PC-3 (cell line): ENCODE results near the gene PPP4R4. TPM values are rescaled to one million over a fixed set of nuclear protein-coding genes. Genes with fewer than 3 reads are reported as not detected.
A peak's percentile ranks its signal among the peaks of the same experiment; 100 is the strongest.

ENCODE experiments used
- ATAC-seq: fragments of 200-7000 bp; cut with Tn5 transposase; 2 replicates; pipeline ENCODE4 v1.9.1; 2020; ENCODE audit warnings: mild to moderate bottlenecking, moderate library complexity
- BruUV-seq: library from RNA; stranded (reverse); fragments of 400-500 nt; replicated peaks from 2 replicates; lab custom pipeline; 2021; lab: Mats Ljungman, UMichigan
- CTCF ChIA-PET: fragments of 300-600 bp; sonication (Branson Sonifier 250); formaldehyde crosslinking; loops from one replicate; lab custom pipeline; 2022; ENCODE audit warnings: antibody characterized with exemption; lab: Charles Lee
- POLR2A ChIA-PET: fragments of 300-600 bp; sonication (Branson Sonifier 250); formaldehyde crosslinking; loops from one replicate; lab custom pipeline; 2022; ENCODE audit warnings: antibody characterized with exemption; ENCODE audit not compliant: unreplicated experiment; lab: Charles Lee
- DNase-seq: peaks from one replicate; pipeline ENCODE4 v3.0.0-alpha.2; 2015
- H2AFZ ChIP-seq: fragments of 300-600 bp; sonication (generic); 2 replicates; pipeline ENCODE4 v1.6.0; 2016; ENCODE audit warnings: antibody characterized with exemption, low read length
- H3F3A ChIP-seq: fragments of 300-600 bp; sonication (generic); one replicate; pipeline ENCODE4 v1.6.0; 2017; ENCODE audit warnings: antibody characterized with exemption, low read length, control low read depth, mild to moderate bottlenecking; ENCODE audit not compliant: unreplicated experiment
- H3K27ac ChIP-seq: fragments of 300-600 bp; sonication (generic); 2 replicates; pipeline ENCODE4 v1.5.1; 2016; ENCODE audit warnings: mild to moderate bottlenecking, low read length
- H3K27me3 ChIP-seq: fragments of 300-600 bp; sonication (generic); 2 replicates; pipeline ENCODE4 v1.6.1; 2016; ENCODE audit warnings: low read length, mixed read lengths
- H3K36me3 ChIP-seq: fragments of 300-600 bp; sonication (generic); 2 replicates; pipeline ENCODE4 v1.6.1; 2016; ENCODE audit warnings: low read depth, mixed run types, low read length, mixed read lengths
- H3K4me1 ChIP-seq: fragments of 300-600 bp; sonication (generic); 2 replicates; pipeline ENCODE4 v1.5.1; 2016; ENCODE audit warnings: low read length; ENCODE audit not compliant: insufficient read depth
- H3K4me2 ChIP-seq: fragments of 300-600 bp; sonication (generic); 2 replicates; pipeline ENCODE4 v1.6.0; 2016; ENCODE audit warnings: low read length
- H3K4me3 ChIP-seq: fragments of 300-600 bp; sonication (generic); 2 replicates; pipeline ENCODE4 v1.5.1; 2016; ENCODE audit warnings: mild to moderate bottlenecking, low read length, mixed read lengths
- H3K79me2 ChIP-seq: fragments of 300-600 bp; sonication (generic); 2 replicates; pipeline ENCODE4 v1.6.1; 2017; ENCODE audit warnings: low read length, mixed read lengths
- H3K9ac ChIP-seq: fragments of 300-600 bp; sonication (generic); 2 replicates; pipeline ENCODE4 v1.6.0; 2016; ENCODE audit warnings: mild to moderate bottlenecking, low read length
- H3K9me2 ChIP-seq: fragments of 300-600 bp; sonication (generic); replicated peaks from 2 replicates; pipeline ENCODE4 v1.6.1; 2016; ENCODE audit warnings: mixed run types, low read length, mixed read lengths
- H3K9me3 ChIP-seq: fragments of 300-600 bp; sonication (generic); 2 replicates; pipeline ENCODE4 v1.6.1; 2016; ENCODE audit warnings: low read length, mixed read lengths
- H4K20me1 ChIP-seq: fragments of 300-600 bp; sonication (generic); 2 replicates; pipeline ENCODE4 v1.6.1; 2016; ENCODE audit warnings: low read length, mixed read lengths
- CTCF ChIP-seq: fragments of 300-600 bp; sonication (generic); conservative IDR thresholded peaks from 2 replicates; pipeline ENCODE4 v1.5.1; 2017; ENCODE audit warnings: antibody characterized with exemption, low read depth, mild to moderate bottlenecking, low read length
- EZH2 ChIP-seq: fragments of 300-600 bp; sonication (generic); IDR thresholded peaks from one replicate; pipeline ENCODE4 v1.6.1; 2017; ENCODE audit warnings: antibody characterized with exemption, mild to moderate bottlenecking, low read length; ENCODE audit not compliant: unreplicated experiment
- EZH2phosphoT487 ChIP-seq: fragments of 300-600 bp; sonication (generic); IDR thresholded peaks from 2 replicates; pipeline ENCODE4 v1.6.1; 2018; ENCODE audit warnings: mild to moderate bottlenecking, antibody characterized with exemption, low read length, borderline replicate concordance
- intact Hi-C: fragments of 100-400 bp; cut with micrococcal nuclease; formaldehyde crosslinking; loops from 2 replicates; pipeline ENCODE4 v1.9.0; 2023
- total RNA-seq: library from RNA; depleted of rRNA; stranded (reverse); fragments of >200 nt; gene quantifications from 2 replicates; pipeline ENCODE4 v1.2.3, GENCODE V29; 2014

Gene PPP4R4
- total RNA-seq, 1 experiment from 2014 or later, result 0.11 TPM

GRCh38 chr14:94136575-94137331 is 37.4 kb upstream of the PPP4R4 start:
- H3K4me2 ChIP-seq, result peak overlapping the region; percentile 52; the same call in 1 of the 2 replicates
- H3K9me3 ChIP-seq, result no peaks in the 10 kb centered on the region
- H2AFZ ChIP-seq, result peak overlapping the region; percentile 52; the same call in 1 of the 2 replicates
- H4K20me1 ChIP-seq, result no peaks in the 10 kb centered on the region
- H3K27me3 ChIP-seq, result 0 out of 2 replicates have a peak, but pooled peaks cover 4% of the 10 kb centered on the region
- H3K9me2 ChIP-seq, result no peaks in the 10 kb centered on the region
- peak; percentile 96 for ATAC-seq
- no TSS peak for BruUV-seq
- H3K4me3 ChIP-seq, result no peak overlapping the region
- H3K79me2 ChIP-seq, result no peaks in the 10 kb centered on the region
- no peak overlapping the region for H3K9ac ChIP-seq
- H3F3A ChIP-seq, result no peaks in the 10 kb centered on the region
- TF ChIP-seq EZH2phosphoT487 (no peak), CTCF (peak; percentile 92)
- CTCF ChIA-PET, result interaction anchor here (0.6 to 1.6 kb wide), 6 partner anchors 26 to 636 kb away, joined by 3 to 44 read pairs (median 8); partner anchors contain the start of gene IFI27
- intact Hi-C loops, result loop anchor here (1.0 to 2.0 kb wide), 5 partner anchors 44 to 200 kb away; partner anchors contain the start of genes DDX24 and IFI27L1
- H3K36me3 ChIP-seq, result no peaks in the 10 kb centered on the region
- peak; percentile 90 for DNase-seq
- POLR2A ChIA-PET, result interaction anchor here (1.0 kb wide), 1 partner anchor 56 kb away, joined by 3 read pairs; the partner anchor contains the start of genes DDX24 and IFI27L1
- no peaks in the 10 kb centered on the region for H3K4me1 ChIP-seq
- no peak overlapping the region for H3K27ac ChIP-seq

GRCh38 chr14:94138251-94138650 is 35.9 kb upstream of the PPP4R4 start:
- H3K9ac ChIP-seq, result no peak overlapping the region
- no peaks in the 10 kb centered on the region for H3K79me2 ChIP-seq
- no peaks in the 10 kb centered on the region for H3K9me3 ChIP-seq
- H4K20me1 ChIP-seq, result no peaks in the 10 kb centered on the region
- H3K27ac ChIP-seq, result no peak overlapping the region
- H3F3A ChIP-seq, result no peaks in the 10 kb centered on the region
- no peaks in the 10 kb centered on the region for H3K9me2 ChIP-seq
- POLR2A ChIA-PET, result no interaction called here
- intact Hi-C loops, result no loop called here
- CTCF ChIA-PET, result no interaction called here
- H3K4me1 ChIP-seq, result no peaks in the 10 kb centered on the region
- H2AFZ ChIP-seq, result no peak overlapping the region
- DNase-seq (no peak), ATAC-seq (no peak)
- H3K4me2 ChIP-seq, result no peak overlapping the region
- no peak overlapping the region for H3K4me3 ChIP-seq
- BruUV-seq, result no TSS peak
- no peak for TF ChIP-seq EZH2phosphoT487
- TF ChIP-seq CTCF, result no peak
- TF ChIP-seq EZH2, result no peak
- no peaks in the 10 kb centered on the region for H3K36me3 ChIP-seq
- 0 out of 2 replicates have a peak, but pooled peaks cover 4% of the 10 kb centered on the region for H3K27me3 ChIP-seq

GRCh38 chr14:94139006-94139405 is 35.1 kb upstream of the PPP4R4 start:
- Histone ChIP-seq H3K9me3 (no peaks in the 10 kb centered on the region), H2AFZ (no peak overlapping the region), H4K20me1 (no peaks in the 10 kb centered on the region), H3K9ac (no peak overlapping the region), H3K9me2 (no peaks in the 10 kb centered on the region), H3K4me1 (no peaks in the 10 kb centered on the region), H3K79me2 (no peaks in the 10 kb centered on the region), H3K4me2 (no peak overlapping the region), H3K36me3 (no peaks in the 10 kb centered on the region), H3K27me3 (0 out of 2 replicates have a peak, but pooled peaks cover 4% of the 10 kb centered on the region), H3K4me3 (no peak overlapping the region), H3F3A (no peaks in the 10 kb centered on the region), H3K27ac (no peak overlapping the region)
- ChIA-PET POLR2A (no interaction called here), CTCF (no interaction called here)
- ATAC-seq (no peak), DNase-seq (no peak)
- TF ChIP-seq EZH2 (no peak), EZH2phosphoT487 (no peak), CTCF (no peak)
- BruUV-seq, result no TSS peak
- intact Hi-C loops, result no loop called here
